Measurements from ENCODE around the gene CAP2. TPM values are rescaled to one million over a fixed set of nuclear protein-coding genes. Genes with fewer than 3 reads are reported as not detected.
A peak's percentile ranks its signal among the peaks of the same experiment; 100 is the strongest.

Gene CAP2
- total and polyA plus RNA-seq, 2 experiments from 2014 or later = 6.7 to 9.1 TPM

GRCh38 chr6:17395112-17395511 lies 1.7 kb downstream of the CAP2 start:
- no peak overlapping the region for H2AFZ ChIP-seq
- Mint-ChIP-seq H3K4me3 (peak overlapping the region; percentile 91), H3K36me3 (ENCODE audit: low read depth) (peaks cover 26% of the 10 kb centered on the region; the same call in 2 of the 3 replicates), H3K27ac (no peak overlapping the region), H3K4me1 (peaks cover 11% of the 10 kb centered on the region; the same call in 2 of the 3 replicates), H3K9me3 (peaks cover 6% of the 10 kb centered on the region; the same call in 1 of the 3 replicates), H3K27me3 (ENCODE audit: insufficient read depth, low read depth, poor library complexity) (peaks cover 8% of the 10 kb centered on the region)
- no peaks in the 10 kb centered on the region for H4K20me1 ChIP-seq (replicated peaks; ENCODE audit: insufficient read depth)
- H3K36me3 ChIP-seq (ENCODE audit: insufficient read depth) = no peaks in the 10 kb centered on the region
- no peak for ATAC-seq
- no peak for DNase-seq (ENCODE audit: low spot score)
- no peaks in the 10 kb centered on the region for H3K9me2 ChIP-seq (ENCODE audit: insufficient read depth)
- H3K4me2 ChIP-seq = peak overlapping the region; percentile 73
- TF ChIP-seq CREB1 (CRISPR knock-in tag; IDR thresholded peaks at IDR 0.05; ENCODE audit: low read depth) (no peak), ETS1 (IDR thresholded peaks at IDR 0.05) (no peak), JUNB (IDR thresholded peaks at IDR 0.05; ENCODE audit: unreplicated experiment) (no peak), CTCF (conservative IDR thresholded peaks at IDR 0.05; ENCODE audit: low read depth in 2 of 2) (no peak), STAT1 (IDR thresholded peaks at IDR 0.05; ENCODE audit: unreplicated experiment) (no peak), ZNF114 (CRISPR knock-in tag; IDR thresholded peaks at IDR 0.05) (no peak), EZH2phosphoT487 (IDR thresholded peaks at IDR 0.05; ENCODE audit: unreplicated experiment) (no peak), POLR2AphosphoS5 (IDR thresholded peaks at IDR 0.05; ENCODE audit: low read depth) (no peak), EZH2 (IDR thresholded peaks at IDR 0.05; ENCODE audit: low read depth, unreplicated experiment) (no peak), ZNF331 (CRISPR knock-in tag; IDR thresholded peaks at IDR 0.05; ENCODE audit: low read depth) (no peak)
- no peak overlapping the region for H3K27ac ChIP-seq (ENCODE audit: low read depth)
- H3K4me1 ChIP-seq (ENCODE audit: insufficient read depth) = peaks cover 9% of the 10 kb centered on the region; the same call in 1 of the 2 replicates
- no peaks in the 10 kb centered on the region for H3K27me3 ChIP-seq (ENCODE audit: insufficient read depth)
- no peaks in the 10 kb centered on the region for H3F3A ChIP-seq (replicated peaks; ENCODE audit: low read depth)
- peaks cover 40% of the 10 kb centered on the region for H3K79me2 ChIP-seq (replicated peaks; ENCODE audit: insufficient read depth)
- peak overlapping the region; percentile 54 for H3K4me3 ChIP-seq

GRCh38 chr6:17396256-17396655 lies 2.9 kb downstream of the CAP2 start:
- peaks cover 8% of the 10 kb centered on the region for H3K27me3 Mint-ChIP-seq (ENCODE audit: insufficient read depth, low read depth, poor library complexity)
- no peak overlapping the region for H3K4me3 Mint-ChIP-seq
- H3K36me3 Mint-ChIP-seq (ENCODE audit: low read depth) = peaks cover 26% of the 10 kb centered on the region; the same call in 2 of the 3 replicates
- Histone ChIP-seq H3K36me3 (ENCODE audit: insufficient read depth) (no peaks in the 10 kb centered on the region), H3F3A (replicated peaks; ENCODE audit: low read depth) (no peaks in the 10 kb centered on the region), H3K4me3 (no peak overlapping the region), H4K20me1 (replicated peaks; ENCODE audit: insufficient read depth) (no peaks in the 10 kb centered on the region), H3K4me1 (ENCODE audit: insufficient read depth) (peaks cover 9% of the 10 kb centered on the region; the same call in 1 of the 2 replicates), H3K9me2 (ENCODE audit: insufficient read depth) (no peaks in the 10 kb centered on the region), H3K79me2 (replicated peaks; ENCODE audit: insufficient read depth) (peaks cover 46% of the 10 kb centered on the region), H3K27me3 (ENCODE audit: insufficient read depth) (no peaks in the 10 kb centered on the region), H3K27ac (ENCODE audit: low read depth) (no peak overlapping the region), H3K4me2 (no peak overlapping the region), H2AFZ (no peak overlapping the region)
- H3K9me3 Mint-ChIP-seq = peaks cover 6% of the 10 kb centered on the region; the same call in 1 of the 3 replicates
- H3K27ac Mint-ChIP-seq = no peak overlapping the region
- ATAC-seq (no peak), DNase-seq (ENCODE audit: low spot score) (no peak)
- TF ChIP-seq CREB1 (CRISPR knock-in tag; IDR thresholded peaks at IDR 0.05; ENCODE audit: low read depth) = no peak
- TF ChIP-seq ZNF331 (CRISPR knock-in tag; IDR thresholded peaks at IDR 0.05; ENCODE audit: low read depth) = no peak
- TF ChIP-seq STAT1 (IDR thresholded peaks at IDR 0.05; ENCODE audit: unreplicated experiment) = no peak
- no peak for TF ChIP-seq ZNF114 (CRISPR knock-in tag; IDR thresholded peaks at IDR 0.05)
- TF ChIP-seq CTCF (conservative IDR thresholded peaks at IDR 0.05; ENCODE audit: low read depth in 2 of 2) = no peak
- no peak for TF ChIP-seq REST (IDR thresholded peaks at IDR 0.05; ENCODE audit: unreplicated experiment)
- H3K4me1 Mint-ChIP-seq = peaks cover 11% of the 10 kb centered on the region; the same call in 2 of the 3 replicates

Data from GM23338 (cell line).